Type B pancreatic cell (in vitro differentiated cells): ENCODE data around the gene WNK1. TPM values are rescaled to one million over a fixed set of nuclear protein-coding genes. Genes with fewer than 3 reads are reported as not detected.

Experiments
- DNase-seq: peaks from one replicate; pipeline ENCODE4 v3.0.0; 2021; ENCODE audit warnings: mixed read lengths; ENCODE audit not compliant: unreplicated experiment; ENCODE audit errors: extremely low spot score
- H3K27ac Mint-ChIP-seq: 2 replicates; pipeline ENCODE4 v1.8.0; 2021; ENCODE audit warnings: mild to moderate bottlenecking, mixed read lengths
- H3K27me3 Mint-ChIP-seq: 2 replicates; pipeline ENCODE4 v1.8.0; 2021; ENCODE audit warnings: mixed read lengths
- H3K36me3 Mint-ChIP-seq: 2 replicates; pipeline ENCODE4 v1.8.0; 2021; ENCODE audit warnings: mixed read lengths
- H3K4me1 Mint-ChIP-seq: one replicate; pipeline ENCODE4 v1.8.0; 2021; ENCODE audit warnings: mixed read lengths; ENCODE audit not compliant: unreplicated experiment
- H3K4me3 Mint-ChIP-seq: 2 replicates; pipeline ENCODE4 v1.8.0; 2021; ENCODE audit warnings: mild to moderate bottlenecking, mixed read lengths
- H3K9me3 Mint-ChIP-seq: 2 replicates; pipeline ENCODE4 v1.8.0; 2021; ENCODE audit warnings: mixed read lengths
- total RNA-seq: library from RNA; stranded (reverse); gene quantifications from 2 replicates; pipeline ENCODE4 v1.2.1, GENCODE V29; 2021; ENCODE audit warnings: low replicate concordance
- TF ChIP-seq, protein P1 (sequence below): fragments of 200-600 bp; sonication (generic); conservative IDR thresholded peaks from 2 replicates; pipeline ENCODE4 v1.5.0; 2021; ENCODE audit warnings: antibody characterized with exemption, mild to moderate bottlenecking

WNK1 gene
- total RNA-seq, 1 donor from 2014 or later, result 132 TPM

DNA sequence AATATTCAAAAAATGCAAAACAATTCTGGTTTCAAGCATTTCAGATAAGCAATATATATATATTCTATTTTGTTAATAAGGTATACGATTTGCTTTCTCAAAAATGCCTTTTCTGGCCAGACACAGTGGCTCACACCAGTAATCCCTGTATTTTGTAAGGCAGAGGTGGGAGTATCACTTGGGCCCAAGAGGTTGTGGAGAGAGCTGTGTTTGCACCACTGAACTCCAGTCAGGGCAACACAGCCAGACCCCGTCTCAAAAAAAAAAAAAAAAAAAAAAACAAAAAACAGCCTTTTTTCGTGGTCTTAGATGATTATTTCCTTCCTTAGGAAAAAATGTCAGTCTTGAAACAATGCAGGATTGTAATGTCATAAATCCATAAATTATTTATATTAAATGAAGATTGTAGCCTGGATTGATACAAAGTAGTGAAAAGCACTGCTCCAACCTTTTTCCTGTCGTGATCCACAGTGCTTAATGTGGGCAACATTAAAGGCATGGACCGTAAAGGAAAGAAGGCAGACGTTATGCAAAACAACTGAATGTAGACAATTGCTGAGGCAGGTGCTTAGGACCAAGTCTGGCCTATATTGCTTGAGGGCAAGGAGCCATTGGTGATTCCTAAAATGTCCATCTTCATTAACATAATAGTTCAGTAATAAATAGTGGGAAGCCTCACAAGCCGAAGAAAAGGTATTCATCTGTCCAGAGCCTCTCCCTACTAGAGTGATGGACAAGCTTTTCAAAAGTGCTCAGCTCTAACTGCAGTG, 160.3 kb downstream of the WNK1 start:
- Mint-ChIP-seq H3K27me3 (no peaks in the 10 kb centered on the region), H3K4me1 (no peaks in the 10 kb centered on the region), H3K36me3 (peaks cover 55% of the 10 kb centered on the region), H3K9me3 (no peaks in the 10 kb centered on the region), H3K27ac (no peak overlapping the region), H3K4me3 (no peak overlapping the region)
- DNase-seq, result no peak
- TF ChIP-seq, protein P1, sequence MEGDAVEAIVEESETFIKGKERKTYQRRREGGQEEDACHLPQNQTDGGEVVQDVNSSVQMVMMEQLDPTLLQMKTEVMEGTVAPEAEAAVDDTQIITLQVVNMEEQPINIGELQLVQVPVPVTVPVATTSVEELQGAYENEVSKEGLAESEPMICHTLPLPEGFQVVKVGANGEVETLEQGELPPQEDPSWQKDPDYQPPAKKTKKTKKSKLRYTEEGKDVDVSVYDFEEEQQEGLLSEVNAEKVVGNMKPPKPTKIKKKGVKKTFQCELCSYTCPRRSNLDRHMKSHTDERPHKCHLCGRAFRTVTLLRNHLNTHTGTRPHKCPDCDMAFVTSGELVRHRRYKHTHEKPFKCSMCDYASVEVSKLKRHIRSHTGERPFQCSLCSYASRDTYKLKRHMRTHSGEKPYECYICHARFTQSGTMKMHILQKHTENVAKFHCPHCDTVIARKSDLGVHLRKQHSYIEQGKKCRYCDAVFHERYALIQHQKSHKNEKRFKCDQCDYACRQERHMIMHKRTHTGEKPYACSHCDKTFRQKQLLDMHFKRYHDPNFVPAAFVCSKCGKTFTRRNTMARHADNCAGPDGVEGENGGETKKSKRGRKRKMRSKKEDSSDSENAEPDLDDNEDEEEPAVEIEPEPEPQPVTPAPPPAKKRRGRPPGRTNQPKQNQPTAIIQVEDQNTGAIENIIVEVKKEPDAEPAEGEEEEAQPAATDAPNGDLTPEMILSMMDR, result no peak

DNA sequence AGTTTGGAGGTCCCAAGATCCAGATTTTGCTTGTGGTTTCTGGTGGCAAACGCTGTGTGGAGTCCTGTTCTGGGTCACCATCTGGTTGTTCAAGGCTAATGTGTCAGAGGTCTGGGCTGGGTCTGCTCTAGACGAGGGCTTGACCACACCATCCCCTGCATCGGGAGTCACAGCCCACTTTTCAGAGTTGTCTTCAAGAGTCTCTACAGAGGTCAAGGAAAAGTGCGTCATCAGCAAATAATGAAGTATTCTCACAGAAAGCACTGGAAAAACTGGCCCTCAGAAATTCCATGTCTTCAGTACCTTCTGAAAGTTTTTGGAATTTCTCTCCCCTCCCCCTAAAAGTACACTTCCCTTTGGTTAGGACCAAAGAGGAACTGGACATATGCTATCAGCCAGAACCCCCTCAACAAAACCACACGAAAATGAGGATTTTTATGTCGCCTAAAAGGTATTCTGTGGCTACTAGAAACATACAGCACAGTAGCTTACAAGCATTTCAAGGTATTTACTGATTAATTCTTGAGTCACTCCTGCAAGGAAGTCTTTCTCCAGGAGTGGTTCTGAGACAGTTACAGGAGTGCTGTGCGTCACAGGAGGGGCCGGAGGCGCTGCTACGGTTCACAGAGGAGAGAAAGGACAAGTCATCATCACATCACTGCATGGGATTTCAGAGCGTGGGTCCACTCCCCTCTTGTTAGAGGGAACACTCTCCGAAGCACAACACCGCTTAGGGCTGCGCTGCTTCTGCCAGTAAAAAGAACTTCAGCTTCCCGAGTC, 161.7 kb downstream of the WNK1 start:
- H3K27me3 Mint-ChIP-seq, result no peaks in the 10 kb centered on the region
- no peaks in the 10 kb centered on the region for H3K9me3 Mint-ChIP-seq
- H3K4me1 Mint-ChIP-seq, result no peaks in the 10 kb centered on the region
- peaks cover 59% of the 10 kb centered on the region for H3K36me3 Mint-ChIP-seq
- H3K4me3 Mint-ChIP-seq, result no peak overlapping the region
- DNase-seq, result no peak
- H3K27ac Mint-ChIP-seq, result no peak overlapping the region
- TF ChIP-seq, protein P1, result no peak

DNA sequence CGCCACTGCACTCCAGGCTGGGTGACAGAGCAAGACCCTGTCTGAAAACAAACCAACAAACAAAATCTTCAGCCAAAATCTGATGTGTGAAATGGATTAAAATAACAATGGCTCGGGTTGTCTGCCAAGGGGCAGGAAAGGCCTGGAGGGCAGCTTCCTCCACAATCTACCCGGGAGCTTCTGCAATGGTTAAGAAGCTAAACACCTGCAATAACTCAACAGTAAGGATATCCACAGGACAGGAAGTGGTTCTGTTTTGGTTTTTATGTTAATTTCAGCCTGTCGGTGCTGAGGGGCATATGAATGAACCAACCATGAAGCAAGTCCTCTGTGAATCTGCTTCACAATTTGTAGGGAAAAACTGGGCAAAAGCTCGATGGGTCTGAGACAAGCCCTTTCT, 162.7 kb downstream of the WNK1 start:
- Mint-ChIP-seq H3K4me1 (no peaks in the 10 kb centered on the region), H3K4me3 (no peak overlapping the region), H3K36me3 (peaks cover 52% of the 10 kb centered on the region), H3K27me3 (no peaks in the 10 kb centered on the region), H3K27ac (no peak overlapping the region), H3K9me3 (no peaks in the 10 kb centered on the region)
- no peak for DNase-seq
- TF ChIP-seq, protein P1, result no peak

DNA sequence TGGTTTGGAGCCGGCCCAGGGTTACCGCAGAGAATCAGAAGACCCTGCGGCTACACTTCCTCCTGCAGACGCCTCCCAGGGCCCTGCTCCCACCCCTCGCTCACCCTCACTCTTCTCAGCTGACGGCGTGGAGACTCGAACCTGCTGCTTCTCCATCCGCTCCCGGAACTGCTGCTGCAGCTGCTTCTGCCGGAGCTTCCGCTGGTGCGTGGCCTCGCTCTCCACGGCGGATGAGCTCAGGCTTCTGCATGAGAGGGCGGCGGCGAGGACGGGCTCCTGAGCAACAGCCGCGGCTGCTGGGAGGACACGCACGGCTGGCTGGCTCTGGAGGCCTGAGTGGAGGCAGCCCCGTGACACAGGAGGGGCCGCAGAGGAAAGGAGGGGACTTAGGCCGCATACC, 163.9 kb downstream of the WNK1 start:
- peaks cover 59% of the 10 kb centered on the region for H3K36me3 Mint-ChIP-seq
- no peak overlapping the region for H3K27ac Mint-ChIP-seq
- H3K4me3 Mint-ChIP-seq, result no peak overlapping the region
- DNase-seq, result no peak
- TF ChIP-seq, protein P1, result no peak
- H3K9me3 Mint-ChIP-seq, result no peaks in the 10 kb centered on the region
- no peaks in the 10 kb centered on the region for H3K27me3 Mint-ChIP-seq
- no peaks in the 10 kb centered on the region for H3K4me1 Mint-ChIP-seq

DNA sequence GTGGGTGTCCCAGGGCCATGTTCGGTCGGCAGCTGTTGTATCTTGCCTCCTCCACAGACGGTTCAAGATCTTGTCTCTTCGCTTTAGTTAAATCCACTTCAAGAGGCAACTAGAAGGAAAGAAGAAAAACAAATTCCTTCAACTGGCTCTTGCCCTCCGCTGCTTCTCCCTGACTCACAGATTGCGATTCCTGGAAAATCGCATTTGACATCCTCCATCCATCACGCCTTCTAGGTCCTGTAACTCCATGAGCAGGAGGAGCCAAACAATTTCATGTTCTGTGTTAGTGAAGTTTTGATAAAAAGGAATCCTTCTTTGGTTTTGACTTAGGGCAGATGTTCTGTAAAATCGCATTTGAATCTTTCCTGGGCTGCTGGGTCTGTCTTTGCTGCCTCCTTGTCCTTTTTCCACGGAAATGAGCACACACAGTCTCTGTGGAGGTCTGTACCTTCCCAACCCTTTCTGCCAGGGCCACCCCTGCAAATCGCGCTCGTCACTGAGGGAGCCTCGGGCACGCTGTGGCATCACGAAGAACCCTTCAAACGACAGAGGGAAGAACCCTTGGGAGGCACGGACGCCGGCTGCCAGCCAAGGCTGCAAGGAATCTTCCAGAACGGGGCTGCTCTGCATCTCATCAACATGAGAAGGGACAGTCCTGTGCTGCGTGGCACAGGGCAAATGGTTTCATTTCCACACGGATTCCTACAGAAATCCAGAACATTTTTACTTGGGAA, 164.5 kb downstream of the WNK1 start:
- no peak overlapping the region for H3K27ac Mint-ChIP-seq
- H3K27me3 Mint-ChIP-seq, result no peaks in the 10 kb centered on the region
- H3K9me3 Mint-ChIP-seq, result no peaks in the 10 kb centered on the region
- DNase-seq, result no peak
- TF ChIP-seq, protein P1, result no peak
- H3K36me3 Mint-ChIP-seq, result peaks cover 61% of the 10 kb centered on the region
- no peaks in the 10 kb centered on the region for H3K4me1 Mint-ChIP-seq
- H3K4me3 Mint-ChIP-seq, result no peak overlapping the region
